H1 (cell line): ENCODE results near the gene ADM5. TPM values are rescaled to one million over a fixed set of nuclear protein-coding genes. Genes with fewer than 3 reads are reported as not detected.

ENCODE experiments used
- ASH2L ChIP-seq: fragments of 200-600, 300-600 bp; sonication (generic); IDR thresholded peaks from one replicate; pipeline ENCODE4 v1.7.1; 2017; ENCODE audit warnings: low read length
- BACH1 ChIP-seq: IDR thresholded peaks from 2 replicates; pipeline ENCODE4 v1.6.1; 2012; ENCODE audit warnings: low read length, improper control_type of control experiment
- BCL11A ChIP-seq, 2 experiments: IDR thresholded peaks; one replicate each; pipeline ENCODE4 v1.6.1; 2011; ENCODE audit warnings: low read depth in 2 of 2, low read length in 2 of 2, mild to moderate bottlenecking in 2 of 2
- BRCA1 ChIP-seq: IDR thresholded peaks from 2 replicates; pipeline ENCODE4 v1.6.1; 2012; ENCODE audit warnings: low read depth, low read length, improper control_type of control experiment
- CBX8 ChIP-seq: fragments of 300-800, 300-1000 bp; sonication (generic); IDR thresholded peaks from 2 replicates; pipeline ENCODE4 v1.7.1; 2016; ENCODE audit warnings: low read depth, low read length, borderline replicate concordance
- CEBPB ChIP-seq: IDR thresholded peaks from 2 replicates; pipeline ENCODE4 v1.6.1; 2012; ENCODE audit warnings: low read depth, low read length
- EZH2 ChIP-seq: fragments of 200-600 bp; sonication (generic); IDR thresholded peaks from 2 replicates; pipeline ENCODE4 v1.7.1; 2012; ENCODE audit warnings: low read depth, mild to moderate bottlenecking, moderate library complexity, low read length, inconsistent platforms; ENCODE audit not compliant: severe bottlenecking
- FOSL1 ChIP-seq: IDR thresholded peaks from 2 replicates; pipeline ENCODE4 v1.6.1; 2011; ENCODE audit warnings: mild to moderate bottlenecking, low read depth, low read length, moderate library complexity; ENCODE audit not compliant: insufficient read depth
- GABPA ChIP-seq: IDR thresholded peaks from 2 replicates; pipeline ENCODE4 v1.6.1; 2011; ENCODE audit warnings: mild to moderate bottlenecking, low read length, moderate library complexity, borderline replicate concordance; ENCODE audit not compliant: insufficient read depth
- JUND ChIP-seq: IDR thresholded peaks from 2 replicates; pipeline ENCODE4 v1.6.1; 2011; ENCODE audit warnings: mild to moderate bottlenecking, improper control_type of control experiment, low read length
- MAFK ChIP-seq: IDR thresholded peaks from 2 replicates; pipeline ENCODE4 v1.6.1; 2012; ENCODE audit warnings: low read depth, mild to moderate bottlenecking, improper control_type of control experiment, low read length
- MAX ChIP-seq: IDR thresholded peaks from 2 replicates; pipeline ENCODE4 v1.6.1; 2012; ENCODE audit warnings: inconsistent platforms
- POLR2AphosphoS5 ChIP-seq: IDR thresholded peaks from 2 replicates; pipeline ENCODE4 v1.6.1; 2011; ENCODE audit warnings: low read depth, low read length
- POU5F1 ChIP-seq: IDR thresholded peaks from 2 replicates; pipeline ENCODE4 v1.6.1; 2011; ENCODE audit warnings: low read depth, mild to moderate bottlenecking, low read length, moderate library complexity
- RFX5 ChIP-seq: IDR thresholded peaks from 2 replicates; pipeline ENCODE4 v1.6.1; 2011; ENCODE audit warnings: low read depth, low read length, improper control_type of control experiment, borderline replicate concordance
- SAP30 ChIP-seq: fragments of 300-600 bp; sonication (generic); IDR thresholded peaks from 2 replicates; pipeline ENCODE4 v1.7.1; 2012; ENCODE audit warnings: low read length, moderate library complexity, mild to moderate bottlenecking, inconsistent platforms; ENCODE audit not compliant: insufficient read depth, insufficient replicate concordance
- SIN3A ChIP-seq, 2 experiments: IDR thresholded peaks in 1 of 2; conservative IDR thresholded peaks in 1 of 2; 2 replicates each; pipeline ENCODE4 v1.6.1; 2011 to 2012; ENCODE audit warnings: low read length in 2 of 2, improper control_type of control experiment in 1 of 2, low read depth in 1 of 2, mild to moderate bottlenecking in 1 of 2
- SP1 ChIP-seq: IDR thresholded peaks from 2 replicates; pipeline ENCODE4 v1.6.1; 2011; ENCODE audit warnings: low read depth, low read length
- SP2 ChIP-seq: IDR thresholded peaks from 2 replicates; pipeline ENCODE4 v1.6.1; 2012; ENCODE audit warnings: mild to moderate bottlenecking, low read length, inconsistent platforms
- SP4 ChIP-seq: IDR thresholded peaks from 2 replicates; pipeline ENCODE4 v1.6.1; 2012; ENCODE audit warnings: low read length, inconsistent platforms
- TAF7 ChIP-seq: optimal IDR thresholded peaks from 2 replicates; pipeline ENCODE3; 2011; ENCODE audit warnings: low read depth, mild to moderate bottlenecking, inconsistent platforms, low read length, moderate library complexity, borderline replicate concordance
- TBP ChIP-seq: IDR thresholded peaks from 2 replicates; pipeline ENCODE4 v1.6.1; 2011; ENCODE audit warnings: low read depth, low read length, improper control_type of control experiment
- TEAD4 ChIP-seq: IDR thresholded peaks from 2 replicates; pipeline ENCODE4 v1.6.1; 2012; ENCODE audit warnings: low read depth, low read length, inconsistent platforms, mixed read lengths
- USF2 ChIP-seq: IDR thresholded peaks from 2 replicates; pipeline ENCODE4 v1.6.1; 2011; ENCODE audit warnings: low read length, improper control_type of control experiment
- YY1 ChIP-seq: IDR thresholded peaks from 2 replicates; pipeline ENCODE4 v1.6.1; 2011; ENCODE audit warnings: low read depth, mild to moderate bottlenecking, low read length
- polyA plus RNA-seq, 7 experiments: library from polyadenylated mRNA; depleted of rRNA in 3 of 7; stranded (reverse) in 5 of 7; unstranded in 2 of 7; fragments of >200 nt in 5 of 7; fragments of 200-250 nt in 2 of 7; gene quantifications; 1 replicate in 5 of 7; 2 replicates in 1 of 7; 4 replicates in 1 of 7; pipeline versions ENCODE4 v1.2.1 to v1.2.3, GENCODE V29; 2011 to 2013; ENCODE audit warnings: missing spikeins in 2 of 7, mixed read lengths in 2 of 7
- total RNA-seq: library from RNA; stranded (reverse); fragmentation: NEBNext Ultra II Directional; extraction: Animal tissue kit (Norgen Biotek cat#: 25700); gene quantifications from 2 replicates; pipeline ENCODE4 v1.2.1, GENCODE V29; 2021

The ADM5 gene
- total and polyA plus RNA-seq, 2 of the 8 experiments (the other 6 are each of a cell fraction or from before 2014, with no cell fraction given) = 2.5 to 2.6 TPM

GRCh38 chr19:49676136-49676783 is 13.1 kb upstream of the ADM5 start (continued):
- TF ChIP-seq YY1 (no peak), MAX (peak; percentile 5; the same call in 1 of the 2 replicates), TAF7 (peak; percentile 89), EZH2 (no peak), SIN3A (conservative IDR thresholded peaks at IDR 0.05 in 1 of 2, IDR thresholded peaks at IDR 0.05 in 1 of 2; ENCODE audit: low read depth in 1 of 2, low read length in 2 of 2) (peak in 1 of 2 experiments; percentile 34; a peak in 1 of 4 replicates), CBX8 (no peak), BACH1 (no peak), POLR2AphosphoS5 (peak; percentile 96), BCL11A (IDR thresholded peaks at IDR 0.05; ENCODE audit: low read depth in 2 of 2, low read length in 2 of 2) (no peak), SP2 (no peak), SP4 (no peak), MAFK (0 out of 2 replicates have a peak, but pooled peaks have one; percentile 12), ASH2L (peak; percentile 76), GABPA (no peak), POU5F1 (no peak), SP1 (peak; percentile 73), BRCA1 (no peak), USF2 (no peak), SAP30 (no peak), JUND (peak; percentile 94), TBP (peak; percentile 96), FOSL1 (no peak), TEAD4 (no peak), CEBPB (no peak), RFX5 (no peak)
